ENCODE data around the gene PPP1R14B. TPM values are rescaled to one million over a fixed set of nuclear protein-coding genes. Genes with fewer than 3 reads are reported as not detected.
A peak's percentile ranks its signal among the peaks of the same experiment; 100 is the strongest.

The PPP1R14B gene
- total and polyA plus RNA-seq, 2 of the 13 experiments (the other 11 are each of a cell fraction or from before 2014, with no cell fraction given) = 110 to 148 TPM

DNA sequence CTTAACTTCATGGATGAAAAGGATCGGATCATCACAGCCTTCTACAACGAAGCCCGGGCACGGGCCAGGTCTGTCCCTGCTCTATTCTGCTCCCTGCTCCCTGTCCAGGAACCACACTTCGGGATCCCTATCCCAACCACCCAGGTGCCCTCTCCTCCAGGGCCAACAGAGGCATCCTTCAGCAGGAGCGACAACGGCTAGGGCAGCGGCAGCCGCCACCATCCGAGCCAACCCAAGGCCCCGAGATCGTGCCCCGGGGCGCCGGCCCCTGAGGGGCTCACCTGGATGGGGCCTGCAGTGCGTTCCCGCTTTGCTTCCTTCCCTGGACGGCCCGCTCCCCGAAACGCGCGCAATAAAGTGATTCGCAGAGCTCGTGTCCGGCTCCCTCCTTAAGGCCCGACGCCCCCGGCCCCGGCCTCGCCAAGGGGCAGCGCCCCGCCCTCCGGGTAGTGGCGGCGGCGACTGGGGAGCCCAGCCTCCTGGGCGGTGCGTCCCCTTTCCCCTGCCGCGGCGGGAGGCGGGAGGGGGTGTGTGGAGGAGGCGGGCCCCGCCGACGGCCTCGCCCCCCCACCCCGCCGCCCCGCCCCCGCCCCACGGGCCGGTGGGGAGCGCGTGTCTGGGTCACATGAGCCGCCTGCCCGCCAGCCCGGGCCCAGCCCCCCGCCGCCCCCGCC lies 12.7 kb downstream of the PPP1R14B start, which contains the start of gene VEGFB (continued):
- TF ChIP-seq, protein P1, sequence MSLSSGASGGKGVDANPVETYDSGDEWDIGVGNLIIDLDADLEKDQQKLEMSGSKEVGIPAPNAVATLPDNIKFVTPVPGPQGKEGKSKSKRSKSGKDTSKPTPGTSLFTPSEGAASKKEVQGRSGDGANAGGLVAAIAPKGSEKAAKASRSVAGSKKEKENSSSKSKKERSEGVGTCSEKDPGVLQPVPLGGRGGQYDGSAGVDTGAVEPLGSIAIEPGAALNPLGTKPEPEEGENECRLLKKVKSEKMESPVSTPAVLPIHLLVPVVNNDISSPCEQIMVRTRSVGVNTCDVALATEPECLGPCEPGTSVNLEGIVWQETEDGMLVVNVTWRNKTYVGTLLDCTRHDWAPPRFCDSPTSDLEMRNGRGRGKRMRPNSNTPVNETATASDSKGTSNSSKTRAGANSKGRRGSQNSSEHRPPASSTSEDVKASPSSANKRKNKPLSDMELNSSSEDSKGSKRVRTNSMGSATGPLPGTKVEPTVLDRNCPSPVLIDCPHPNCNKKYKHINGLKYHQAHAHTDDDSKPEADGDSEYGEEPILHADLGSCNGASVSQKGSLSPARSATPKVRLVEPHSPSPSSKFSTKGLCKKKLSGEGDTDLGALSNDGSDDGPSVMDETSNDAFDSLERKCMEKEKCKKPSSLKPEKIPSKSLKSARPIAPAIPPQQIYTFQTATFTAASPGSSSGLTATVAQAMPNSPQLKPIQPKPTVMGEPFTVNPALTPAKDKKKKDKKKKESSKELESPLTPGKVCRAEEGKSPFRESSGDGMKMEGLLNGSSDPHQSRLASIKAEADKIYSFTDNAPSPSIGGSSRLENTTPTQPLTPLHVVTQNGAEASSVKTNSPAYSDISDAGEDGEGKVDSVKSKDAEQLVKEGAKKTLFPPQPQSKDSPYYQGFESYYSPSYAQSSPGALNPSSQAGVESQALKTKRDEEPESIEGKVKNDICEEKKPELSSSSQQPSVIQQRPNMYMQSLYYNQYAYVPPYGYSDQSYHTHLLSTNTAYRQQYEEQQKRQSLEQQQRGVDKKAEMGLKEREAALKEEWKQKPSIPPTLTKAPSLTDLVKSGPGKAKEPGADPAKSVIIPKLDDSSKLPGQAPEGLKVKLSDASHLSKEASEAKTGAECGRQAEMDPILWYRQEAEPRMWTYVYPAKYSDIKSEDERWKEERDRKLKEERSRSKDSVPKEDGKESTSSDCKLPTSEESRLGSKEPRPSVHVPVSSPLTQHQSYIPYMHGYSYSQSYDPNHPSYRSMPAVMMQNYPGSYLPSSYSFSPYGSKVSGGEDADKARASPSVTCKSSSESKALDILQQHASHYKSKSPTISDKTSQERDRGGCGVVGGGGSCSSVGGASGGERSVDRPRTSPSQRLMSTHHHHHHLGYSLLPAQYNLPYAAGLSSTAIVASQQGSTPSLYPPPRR (CRISPR knock-in tag; IDR thresholded peaks at IDR 0.05; ENCODE audit: borderline replicate concordance) = no peak
- 0 out of 2 replicates have a peak, but pooled peaks have one; percentile 31 for TF ChIP-seq ZNF136 (CRISPR knock-in tag; IDR thresholded peaks at IDR 0.05; ENCODE audit: low read depth)
- TF ChIP-seq, protein P2, sequence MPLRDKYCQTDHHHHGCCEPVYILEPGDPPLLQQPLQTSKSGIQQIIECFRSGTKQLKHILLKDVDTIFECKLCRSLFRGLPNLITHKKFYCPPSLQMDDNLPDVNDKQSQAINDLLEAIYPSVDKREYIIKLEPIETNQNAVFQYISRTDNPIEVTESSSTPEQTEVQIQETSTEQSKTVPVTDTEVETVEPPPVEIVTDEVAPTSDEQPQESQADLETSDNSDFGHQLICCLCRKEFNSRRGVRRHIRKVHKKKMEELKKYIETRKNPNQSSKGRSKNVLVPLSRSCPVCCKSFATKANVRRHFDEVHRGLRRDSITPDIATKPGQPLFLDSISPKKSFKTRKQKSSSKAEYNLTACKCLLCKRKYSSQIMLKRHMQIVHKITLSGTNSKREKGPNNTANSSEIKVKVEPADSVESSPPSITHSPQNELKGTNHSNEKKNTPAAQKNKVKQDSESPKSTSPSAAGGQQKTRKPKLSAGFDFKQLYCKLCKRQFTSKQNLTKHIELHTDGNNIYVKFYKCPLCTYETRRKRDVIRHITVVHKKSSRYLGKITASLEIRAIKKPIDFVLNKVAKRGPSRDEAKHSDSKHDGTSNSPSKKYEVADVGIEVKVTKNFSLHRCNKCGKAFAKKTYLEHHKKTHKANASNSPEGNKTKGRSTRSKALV (CRISPR knock-in tag; IDR thresholded peaks at IDR 0.05) = no peak
- TF ChIP-seq NFKBIZ (CRISPR knock-in tag; IDR thresholded peaks at IDR 0.05) = no peak
- TF ChIP-seq GLI4 (CRISPR knock-in tag; IDR thresholded peaks at IDR 0.05; ENCODE audit: borderline replicate concordance) = no peak
- TF ChIP-seq HOXA3 (CRISPR knock-in tag; IDR thresholded peaks at IDR 0.05) = peak; percentile 33; the same call in 1 of the 2 replicates
- TF ChIP-seq NCOR1 (IDR thresholded peaks at IDR 0.05; ENCODE audit: borderline replicate concordance, low read length) = no peak
- peak; percentile 36 for TF ChIP-seq HNRNPK (IDR thresholded peaks at IDR 0.05; ENCODE audit: low read depth, low read length, poor library complexity, severe bottlenecking)
- TF ChIP-seq TP53 (CRISPR knock-in tag; conservative IDR thresholded peaks at IDR 0.05) = no peak
- TF ChIP-seq, protein P3, sequence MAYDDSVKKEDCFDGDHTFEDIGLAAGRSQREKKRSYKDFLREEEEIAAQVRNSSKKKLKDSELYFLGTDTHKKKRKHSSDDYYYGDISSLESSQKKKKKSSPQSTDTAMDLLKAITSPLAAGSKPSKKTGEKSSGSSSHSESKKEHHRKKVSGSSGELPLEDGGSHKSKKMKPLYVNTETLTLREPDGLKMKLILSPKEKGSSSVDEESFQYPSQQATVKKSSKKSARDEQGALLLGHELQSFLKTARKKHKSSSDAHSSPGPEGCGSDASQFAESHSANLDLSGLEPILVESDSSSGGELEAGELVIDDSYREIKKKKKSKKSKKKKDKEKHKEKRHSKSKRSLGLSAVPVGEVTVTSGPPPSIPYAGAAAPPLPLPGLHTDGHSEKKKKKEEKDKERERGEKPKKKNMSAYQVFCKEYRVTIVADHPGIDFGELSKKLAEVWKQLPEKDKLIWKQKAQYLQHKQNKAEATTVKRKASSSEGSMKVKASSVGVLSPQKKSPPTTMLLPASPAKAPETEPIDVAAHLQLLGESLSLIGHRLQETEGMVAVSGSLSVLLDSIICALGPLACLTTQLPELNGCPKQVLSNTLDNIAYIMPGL (CRISPR knock-in tag; IDR thresholded peaks at IDR 0.05; ENCODE audit: borderline replicate concordance in 1 of 2, low read depth in 1 of 2) = peak in 1 of 2 experiments; percentile 38; a peak in 2 of 4 replicates
- TF ChIP-seq ZSCAN25 (CRISPR knock-in tag; IDR thresholded peaks at IDR 0.05) = 0 out of 2 replicates have a peak, but pooled peaks have one; percentile 25
- TF ChIP-seq TBX3 (IDR thresholded peaks at IDR 0.05; ENCODE audit: borderline replicate concordance) = no peak
- TF ChIP-seq, protein P4, sequence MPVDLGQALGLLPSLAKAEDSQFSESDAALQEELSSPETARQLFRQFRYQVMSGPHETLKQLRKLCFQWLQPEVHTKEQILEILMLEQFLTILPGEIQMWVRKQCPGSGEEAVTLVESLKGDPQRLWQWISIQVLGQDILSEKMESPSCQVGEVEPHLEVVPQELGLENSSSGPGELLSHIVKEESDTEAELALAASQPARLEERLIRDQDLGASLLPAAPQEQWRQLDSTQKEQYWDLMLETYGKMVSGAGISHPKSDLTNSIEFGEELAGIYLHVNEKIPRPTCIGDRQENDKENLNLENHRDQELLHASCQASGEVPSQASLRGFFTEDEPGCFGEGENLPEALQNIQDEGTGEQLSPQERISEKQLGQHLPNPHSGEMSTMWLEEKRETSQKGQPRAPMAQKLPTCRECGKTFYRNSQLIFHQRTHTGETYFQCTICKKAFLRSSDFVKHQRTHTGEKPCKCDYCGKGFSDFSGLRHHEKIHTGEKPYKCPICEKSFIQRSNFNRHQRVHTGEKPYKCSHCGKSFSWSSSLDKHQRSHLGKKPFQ (CRISPR knock-in tag; IDR thresholded peaks at IDR 0.05; ENCODE audit: insufficient replicate concordance) = no peak
- no peak for TF ChIP-seq KLF6 (CRISPR knock-in tag; IDR thresholded peaks at IDR 0.05)
- TF ChIP-seq ZNF446 (CRISPR knock-in tag; IDR thresholded peaks at IDR 0.05) = no peak
- TF ChIP-seq GPN1 (CRISPR knock-in tag; IDR thresholded peaks at IDR 0.05; ENCODE audit: borderline replicate concordance) = no peak
- TF ChIP-seq KDM6A (CRISPR knock-in tag; IDR thresholded peaks at IDR 0.05; ENCODE audit: low read depth) = no peak
- TF ChIP-seq KDM3A (CRISPR knock-in tag; IDR thresholded peaks at IDR 0.05; ENCODE audit: low read depth) = 0 out of 2 replicates have a peak, but pooled peaks have one; percentile 29
- TF ChIP-seq FOXK2 (IDR thresholded peaks at IDR 0.05) = no peak

All from HepG2 (cell line).